ENCODE measurements around the gene ATF7IP. TPM values are rescaled to one million over a fixed set of nuclear protein-coding genes. Genes with fewer than 3 reads are reported as not detected.
"Not testable (repeated sequence)": the region's sequence is repeated elsewhere in the genome, so short reads cannot be mapped to it uniquely, and the experiment has no call there.

The ATF7IP gene
- total RNA-seq, 1 donor from 2014 or later, result 46.4 TPM

DNA sequence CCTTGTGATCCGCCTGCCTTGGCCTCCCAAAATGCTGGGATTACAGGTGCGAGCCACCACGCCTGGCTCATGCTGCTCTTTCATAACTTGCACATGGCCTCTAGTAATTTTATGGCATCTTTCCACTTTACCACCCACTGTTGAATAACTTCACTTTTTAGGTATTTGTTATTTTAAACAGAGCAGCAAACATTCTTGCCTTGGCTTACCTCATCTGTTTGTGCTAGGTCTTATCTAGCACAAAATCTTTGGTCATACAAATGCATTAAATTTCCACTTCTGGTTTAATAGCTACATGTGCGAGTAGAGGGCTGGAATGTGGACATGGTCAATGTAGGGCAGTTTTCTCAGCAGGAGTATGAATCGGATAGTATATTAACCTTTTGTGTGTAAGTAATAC is 38.8 kb upstream of the ATF7IP start:
- TF ChIP-seq POLR2AphosphoS5 (IDR thresholded peaks at IDR 0.05; ENCODE audit: insufficient read depth in 1 of 2, low read depth in 1 of 2) (no peak), POLR2A (IDR thresholded peaks at IDR 0.05) (no peak)
- TF ChIP-seq, protein P1, sequence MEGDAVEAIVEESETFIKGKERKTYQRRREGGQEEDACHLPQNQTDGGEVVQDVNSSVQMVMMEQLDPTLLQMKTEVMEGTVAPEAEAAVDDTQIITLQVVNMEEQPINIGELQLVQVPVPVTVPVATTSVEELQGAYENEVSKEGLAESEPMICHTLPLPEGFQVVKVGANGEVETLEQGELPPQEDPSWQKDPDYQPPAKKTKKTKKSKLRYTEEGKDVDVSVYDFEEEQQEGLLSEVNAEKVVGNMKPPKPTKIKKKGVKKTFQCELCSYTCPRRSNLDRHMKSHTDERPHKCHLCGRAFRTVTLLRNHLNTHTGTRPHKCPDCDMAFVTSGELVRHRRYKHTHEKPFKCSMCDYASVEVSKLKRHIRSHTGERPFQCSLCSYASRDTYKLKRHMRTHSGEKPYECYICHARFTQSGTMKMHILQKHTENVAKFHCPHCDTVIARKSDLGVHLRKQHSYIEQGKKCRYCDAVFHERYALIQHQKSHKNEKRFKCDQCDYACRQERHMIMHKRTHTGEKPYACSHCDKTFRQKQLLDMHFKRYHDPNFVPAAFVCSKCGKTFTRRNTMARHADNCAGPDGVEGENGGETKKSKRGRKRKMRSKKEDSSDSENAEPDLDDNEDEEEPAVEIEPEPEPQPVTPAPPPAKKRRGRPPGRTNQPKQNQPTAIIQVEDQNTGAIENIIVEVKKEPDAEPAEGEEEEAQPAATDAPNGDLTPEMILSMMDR (IDR thresholded peaks at IDR 0.05), result no peak
- DNase-seq (ENCODE audit: extremely low spot score in 2 of 2), result no peak
- Histone ChIP-seq H3K36me3 (no peaks in the 10 kb centered on the region), H3K27ac (no peak overlapping the region), H3K9me3 (no peaks in the 10 kb centered on the region), H3K4me1 (no peaks in the 10 kb centered on the region), H3K27me3 (no peaks in the 10 kb centered on the region), H3K4me3 (no peak overlapping the region)
- intact Hi-C loops (cut with DNase I), result no loop called here

DNA sequence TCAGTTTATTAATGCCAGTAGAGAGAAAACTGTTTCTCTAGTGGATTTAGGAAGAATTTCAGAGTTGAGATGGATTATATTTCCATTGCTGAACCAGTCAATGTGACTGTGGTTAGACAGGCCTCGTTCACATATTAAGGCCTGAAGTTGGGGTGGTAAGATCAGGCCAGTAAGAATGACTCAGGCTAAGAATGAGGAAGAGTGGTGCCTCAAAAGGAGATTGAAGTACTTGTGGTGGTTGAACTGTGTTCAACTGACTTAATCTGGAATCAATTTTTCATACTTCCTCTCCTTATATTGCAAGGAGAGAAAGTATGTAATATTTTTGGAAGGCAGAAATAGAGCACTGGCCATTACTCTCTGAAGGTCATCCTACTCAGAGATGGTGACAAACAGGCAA is 37.8 kb upstream of the ATF7IP start:
- Histone ChIP-seq H3K27ac (no peak overlapping the region), H3K4me3 (no peak overlapping the region), H3K27me3 (no peaks in the 10 kb centered on the region), H3K36me3 (no peaks in the 10 kb centered on the region), H3K9me3 (no peaks in the 10 kb centered on the region), H3K4me1 (no peaks in the 10 kb centered on the region)
- intact Hi-C loops (cut with DNase I), result no loop called here
- peak in 1 of 2 donors; percentile 0 for DNase-seq (ENCODE audit: extremely low spot score in 2 of 2)
- no peak for TF ChIP-seq POLR2AphosphoS5 (IDR thresholded peaks at IDR 0.05; ENCODE audit: insufficient read depth in 1 of 2, low read depth in 1 of 2)
- no peak for TF ChIP-seq POLR2A (IDR thresholded peaks at IDR 0.05)
- TF ChIP-seq, protein P1 (IDR thresholded peaks at IDR 0.05), result no peak

DNA sequence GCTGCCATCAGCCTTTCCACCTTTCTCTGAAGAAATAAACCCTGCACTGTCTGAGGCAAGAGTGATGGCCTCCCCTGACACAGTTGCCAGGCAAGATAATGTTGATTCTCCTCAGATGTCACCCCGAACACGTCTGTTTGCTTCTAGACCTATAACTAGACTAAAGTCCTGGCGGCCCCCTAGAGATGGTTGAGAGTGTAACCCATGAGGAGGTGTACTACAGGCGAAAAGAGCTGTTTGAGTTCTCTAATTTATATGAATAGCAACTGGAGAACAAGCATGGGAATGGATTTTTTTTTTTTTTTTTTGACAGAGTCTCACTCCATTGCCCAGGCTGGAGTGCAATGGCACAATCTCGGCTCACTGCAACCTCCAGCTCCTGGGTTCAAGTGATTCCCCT is 33.0 kb upstream of the ATF7IP start:
- Histone ChIP-seq H3K4me3 (no peak overlapping the region), H3K36me3 (no peaks in the 10 kb centered on the region), H3K27me3 (no peaks in the 10 kb centered on the region), H3K4me1 (no peaks in the 10 kb centered on the region), H3K27ac (no peak overlapping the region), H3K9me3 (no peaks in the 10 kb centered on the region)
- DNase-seq (ENCODE audit: extremely low spot score in 2 of 2), result peak in 1 of 2 donors; percentile 0
- TF ChIP-seq POLR2A (IDR thresholded peaks at IDR 0.05), result no peak
- TF ChIP-seq, protein P1 (IDR thresholded peaks at IDR 0.05), result no peak
- TF ChIP-seq POLR2AphosphoS5 (IDR thresholded peaks at IDR 0.05; ENCODE audit: insufficient read depth in 1 of 2, low read depth in 1 of 2), result no peak
- intact Hi-C loops (cut with DNase I), result no loop called here

DNA sequence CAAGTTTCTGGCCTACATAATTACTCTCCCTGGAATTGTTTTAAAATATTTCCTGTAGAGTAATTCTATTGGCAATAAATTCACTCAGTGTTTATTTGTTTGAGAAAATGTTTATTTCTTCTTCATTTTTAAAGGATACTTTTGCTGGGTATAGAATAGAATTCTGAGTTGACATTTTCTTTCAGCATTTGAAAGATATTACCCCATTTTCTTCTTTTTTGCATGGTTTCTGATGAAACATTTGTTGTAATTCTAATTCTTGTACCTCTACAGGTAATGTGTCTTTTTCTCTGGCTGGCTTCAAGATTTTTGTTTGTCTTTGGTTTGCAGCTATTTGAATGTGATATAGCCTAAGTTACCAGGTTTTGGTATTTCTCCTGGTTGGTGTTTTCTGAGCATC is 25.1 kb upstream of the ATF7IP start:
- no peaks in the 10 kb centered on the region for H3K4me1 ChIP-seq
- DNase-seq (ENCODE audit: extremely low spot score in 2 of 2), result no peak
- intact Hi-C loops (cut with DNase I), result no loop called here
- no peaks in the 10 kb centered on the region for H3K36me3 ChIP-seq
- H3K9me3 ChIP-seq, result no peaks in the 10 kb centered on the region
- no peak overlapping the region for H3K27ac ChIP-seq
- H3K4me3 ChIP-seq, result no peak overlapping the region
- no peaks in the 10 kb centered on the region for H3K27me3 ChIP-seq
- no peak for TF ChIP-seq POLR2AphosphoS5 (IDR thresholded peaks at IDR 0.05; ENCODE audit: insufficient read depth in 1 of 2, low read depth in 1 of 2)
- no peak for TF ChIP-seq POLR2A (IDR thresholded peaks at IDR 0.05)
- TF ChIP-seq, protein P1 (IDR thresholded peaks at IDR 0.05), result no peak

DNA sequence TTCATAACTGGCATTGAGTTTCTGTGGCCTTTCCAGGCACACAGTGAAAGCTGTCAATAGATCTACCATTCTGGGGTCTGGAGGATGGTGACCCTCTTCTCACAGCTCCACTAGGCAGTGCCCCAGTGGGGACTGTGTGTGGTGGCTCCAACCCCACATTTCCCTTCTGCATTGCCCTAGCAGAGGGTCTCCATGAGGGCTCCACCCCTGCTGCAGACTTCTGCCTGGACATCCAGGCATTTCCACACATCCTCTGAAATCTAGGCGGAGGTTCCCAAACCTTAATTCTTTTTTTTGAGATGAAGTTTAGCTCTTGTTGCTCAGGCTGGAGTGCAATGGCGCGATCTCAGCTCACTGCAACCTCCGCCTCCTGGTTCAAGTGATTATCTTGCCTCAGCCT is 14.0 kb upstream of the ATF7IP start:
- H3K4me3 ChIP-seq; H3K36me3 ChIP-seq; intact Hi-C loops (cut with DNase I); DNase-seq (ENCODE audit: extremely low spot score in 2 of 2); H3K9me3 ChIP-seq; H3K27me3 ChIP-seq; H3K4me1 ChIP-seq; H3K27ac ChIP-seq: not testable (repeated sequence)

DNA sequence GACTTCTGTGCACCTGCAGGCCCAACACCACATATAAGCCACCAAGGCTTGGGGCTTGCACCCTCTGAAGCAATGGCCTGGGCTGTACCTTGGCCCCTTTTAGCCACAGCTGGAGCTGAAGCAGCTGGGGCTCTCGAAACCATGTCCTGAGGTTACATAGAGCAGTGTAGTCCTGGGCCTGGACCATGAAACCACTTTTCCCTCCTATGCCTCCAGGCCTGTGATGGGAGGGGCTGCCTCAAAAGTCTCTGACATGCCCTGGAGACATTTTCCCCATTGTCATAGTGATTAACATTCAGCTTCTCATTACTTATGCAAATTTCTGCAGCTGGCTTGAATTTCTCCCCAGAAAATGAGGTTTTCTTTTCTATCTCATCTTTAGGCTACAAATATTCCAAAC is 13.4 kb upstream of the ATF7IP start:
- H3K4me3 ChIP-seq; H3K27me3 ChIP-seq; H3K4me1 ChIP-seq; H3K36me3 ChIP-seq; H3K27ac ChIP-seq; DNase-seq (ENCODE audit: extremely low spot score in 2 of 2); intact Hi-C loops (cut with DNase I); H3K9me3 ChIP-seq: not testable (repeated sequence)

DNA sequence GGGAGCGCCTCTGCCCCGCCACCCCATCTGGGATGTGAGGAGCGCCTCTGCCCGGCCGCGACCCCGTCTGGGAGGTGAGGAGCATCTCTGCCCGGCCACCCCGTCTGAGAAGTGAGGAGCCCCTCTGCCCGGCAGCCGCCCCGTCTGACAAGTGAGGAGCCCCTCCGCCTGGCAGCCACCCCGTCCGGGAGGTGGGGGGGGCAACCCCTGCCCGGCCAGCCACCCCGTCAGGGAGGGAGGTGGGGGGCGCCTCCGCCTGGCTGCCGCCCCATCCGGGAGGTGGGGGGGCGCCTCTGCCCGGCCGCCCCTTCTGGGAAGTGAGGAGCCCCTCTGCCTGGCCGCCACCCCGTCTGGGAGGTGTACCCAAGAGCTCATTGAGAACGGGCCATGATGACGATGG is 10.8 kb upstream of the ATF7IP start:
- DNase-seq (ENCODE audit: extremely low spot score in 2 of 2); H3K27me3 ChIP-seq; H3K4me1 ChIP-seq; H3K36me3 ChIP-seq; H3K4me3 ChIP-seq; intact Hi-C loops (cut with DNase I); H3K9me3 ChIP-seq; H3K27ac ChIP-seq: not testable (repeated sequence)

Measured in vagina (tissue), 2 donors.